Measurements from ENCODE around the gene CARS2.
"Not testable (repeated sequence)": the region's sequence is repeated elsewhere in the genome, so short reads cannot be mapped to it uniquely, and the experiment has no call there.

The CARS2 gene

DNA sequence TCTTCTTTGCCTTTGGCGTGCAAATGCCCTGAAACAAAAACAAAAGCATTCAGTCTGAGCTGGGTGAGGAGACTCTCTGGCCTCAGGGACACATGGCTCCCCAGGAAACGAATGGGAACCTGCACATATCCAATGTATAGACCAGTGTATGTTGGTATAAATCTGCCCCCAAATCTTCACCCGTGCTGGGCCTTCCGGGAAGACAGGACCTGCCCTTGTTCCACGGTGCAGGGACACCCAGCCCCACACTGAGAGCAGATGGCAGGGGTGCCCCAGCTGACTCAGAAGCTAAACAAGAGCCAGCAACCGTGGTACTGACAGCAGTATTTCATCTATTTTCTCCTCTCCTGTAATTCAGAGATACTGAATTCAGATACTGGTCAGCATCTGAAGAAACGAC is 42.4 kb downstream of the CARS2 start:
- H3K9ac ChIP-seq: no peak overlapping the region
- H3K4me2 ChIP-seq (ENCODE audit: low read length): no peak overlapping the region
- H3K27me3 ChIP-seq (ENCODE audit: control insufficient read depth, insufficient read depth, low read length): no peaks in the 10 kb centered on the region
- no peaks in the 10 kb centered on the region for H3K4me1 ChIP-seq
- no peaks in the 10 kb centered on the region for H3K36me3 ChIP-seq (ENCODE audit: control insufficient read depth, insufficient read depth, low read length)
- no peak overlapping the region for H2AFZ ChIP-seq
- no peaks in the 10 kb centered on the region for H3K79me2 ChIP-seq
- H3K4me3 ChIP-seq (ENCODE audit: low read depth, low read length): no peak overlapping the region
- no peak overlapping the region for H3K27ac ChIP-seq
- H3K9me3 ChIP-seq (ENCODE audit: control insufficient read depth, low read length): no peaks in the 10 kb centered on the region
- TF ChIP-seq, protein P1, sequence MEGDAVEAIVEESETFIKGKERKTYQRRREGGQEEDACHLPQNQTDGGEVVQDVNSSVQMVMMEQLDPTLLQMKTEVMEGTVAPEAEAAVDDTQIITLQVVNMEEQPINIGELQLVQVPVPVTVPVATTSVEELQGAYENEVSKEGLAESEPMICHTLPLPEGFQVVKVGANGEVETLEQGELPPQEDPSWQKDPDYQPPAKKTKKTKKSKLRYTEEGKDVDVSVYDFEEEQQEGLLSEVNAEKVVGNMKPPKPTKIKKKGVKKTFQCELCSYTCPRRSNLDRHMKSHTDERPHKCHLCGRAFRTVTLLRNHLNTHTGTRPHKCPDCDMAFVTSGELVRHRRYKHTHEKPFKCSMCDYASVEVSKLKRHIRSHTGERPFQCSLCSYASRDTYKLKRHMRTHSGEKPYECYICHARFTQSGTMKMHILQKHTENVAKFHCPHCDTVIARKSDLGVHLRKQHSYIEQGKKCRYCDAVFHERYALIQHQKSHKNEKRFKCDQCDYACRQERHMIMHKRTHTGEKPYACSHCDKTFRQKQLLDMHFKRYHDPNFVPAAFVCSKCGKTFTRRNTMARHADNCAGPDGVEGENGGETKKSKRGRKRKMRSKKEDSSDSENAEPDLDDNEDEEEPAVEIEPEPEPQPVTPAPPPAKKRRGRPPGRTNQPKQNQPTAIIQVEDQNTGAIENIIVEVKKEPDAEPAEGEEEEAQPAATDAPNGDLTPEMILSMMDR (IDR thresholded peaks at IDR 0.05): no peak

- Histone ChIP-seq H3K9me3 (ENCODE audit: control insufficient read depth, low read length) (no peaks in the 10 kb centered on the region), H3K79me2 (no peaks in the 10 kb centered on the region), H3K9ac (no peak overlapping the region), H3K4me2 (ENCODE audit: low read length) (no peak overlapping the region), H3K27me3 (ENCODE audit: control insufficient read depth, insufficient read depth, low read length) (no peaks in the 10 kb centered on the region), H3K4me3 (ENCODE audit: low read depth, low read length) (no peak overlapping the region), H3K27ac (no peak overlapping the region), H3K36me3 (ENCODE audit: control insufficient read depth, insufficient read depth, low read length) (no peaks in the 10 kb centered on the region), H3K4me1 (no peaks in the 10 kb centered on the region), H2AFZ (no peak overlapping the region)
- TF ChIP-seq, protein P1 (IDR thresholded peaks at IDR 0.05): no peak
Measured at GRCh38 chr13:110662777-110663443, 43.0 kb downstream of the CARS2 start.

DNA sequence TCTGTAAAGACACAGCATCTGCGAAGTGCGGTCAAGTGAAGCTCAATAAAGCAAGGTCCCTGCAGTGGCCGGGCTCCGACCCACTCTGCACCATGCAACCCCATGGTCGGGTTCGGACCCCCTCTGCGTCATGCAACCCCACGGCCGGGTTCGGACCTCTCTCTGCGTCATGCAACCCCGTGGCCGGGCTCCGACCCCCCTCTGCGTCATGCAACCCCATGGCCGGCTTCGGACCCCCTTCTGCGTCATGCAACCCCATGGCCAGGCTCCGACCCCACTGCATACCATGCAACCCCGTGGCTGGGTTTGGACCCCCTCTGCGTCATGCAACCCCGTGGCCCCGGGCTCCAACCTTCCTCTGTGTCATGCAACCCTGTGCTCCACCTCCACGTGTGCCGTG is 43.8 kb downstream of the CARS2 start:
- H3K9ac ChIP-seq: no peak overlapping the region
- no peak overlapping the region for H3K27ac ChIP-seq
- H3K4me2 ChIP-seq (ENCODE audit: low read length): no peak overlapping the region
- no peaks in the 10 kb centered on the region for H3K9me3 ChIP-seq (ENCODE audit: control insufficient read depth, low read length)
- H3K79me2 ChIP-seq: no peaks in the 10 kb centered on the region
- no peak overlapping the region for H3K4me3 ChIP-seq (ENCODE audit: low read depth, low read length)
- TF ChIP-seq, protein P1 (IDR thresholded peaks at IDR 0.05): no peak
- no peaks in the 10 kb centered on the region for H3K27me3 ChIP-seq (ENCODE audit: control insufficient read depth, insufficient read depth, low read length)
- no peaks in the 10 kb centered on the region for H3K36me3 ChIP-seq (ENCODE audit: control insufficient read depth, insufficient read depth, low read length)
- no peak overlapping the region for H2AFZ ChIP-seq
- H3K4me1 ChIP-seq: no peaks in the 10 kb centered on the region

DNA sequence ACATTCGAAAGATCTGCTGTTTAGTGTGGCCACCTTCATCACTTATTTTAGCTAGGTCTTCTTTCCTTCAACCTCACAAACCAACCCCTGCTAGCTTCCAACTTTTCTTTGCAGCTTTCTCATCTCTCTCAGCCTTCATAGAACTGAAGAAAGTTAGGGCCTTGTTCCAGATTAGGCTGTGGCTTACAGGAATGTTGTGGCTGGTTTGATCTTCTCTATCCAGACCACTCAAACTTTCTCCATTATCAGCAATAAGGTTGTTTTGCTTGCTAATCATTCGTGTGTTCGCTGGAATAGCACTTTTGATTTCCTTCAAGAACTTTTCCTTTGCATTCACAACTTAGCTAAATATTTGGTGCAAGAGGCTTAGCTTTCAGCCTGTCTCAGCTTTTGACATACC is 44.7 kb downstream of the CARS2 start:
- Histone ChIP-seq H3K4me2 (ENCODE audit: low read length) (no peak overlapping the region), H3K4me1 (no peaks in the 10 kb centered on the region), H3K36me3 (ENCODE audit: control insufficient read depth, insufficient read depth, low read length) (no peaks in the 10 kb centered on the region), H3K27ac (no peak overlapping the region), H3K9ac (no peak overlapping the region), H3K4me3 (ENCODE audit: low read depth, low read length) (no peak overlapping the region), H3K79me2 (no peaks in the 10 kb centered on the region), H3K9me3 (ENCODE audit: control insufficient read depth, low read length) (no peaks in the 10 kb centered on the region), H3K27me3 (ENCODE audit: control insufficient read depth, insufficient read depth, low read length) (no peaks in the 10 kb centered on the region), H2AFZ (no peak overlapping the region)
- TF ChIP-seq, protein P1 (IDR thresholded peaks at IDR 0.05): no peak

GRCh38 chr13:110658218-110658911 is 47.6 kb downstream of the CARS2 start:
- not testable (repeated sequence) for H3K4me3 ChIP-seq (ENCODE audit: low read depth, low read length); H3K9me3 ChIP-seq (ENCODE audit: control insufficient read depth, low read length); H3K79me2 ChIP-seq; H3K27ac ChIP-seq; H2AFZ ChIP-seq; H3K27me3 ChIP-seq (ENCODE audit: control insufficient read depth, insufficient read depth, low read length); H3K4me1 ChIP-seq; H3K36me3 ChIP-seq (ENCODE audit: control insufficient read depth, insufficient read depth, low read length); H3K4me2 ChIP-seq (ENCODE audit: low read length); H3K9ac ChIP-seq
